Measurements from ENCODE around the gene SPINK6. TPM values are rescaled to one million over a fixed set of nuclear protein-coding genes. Genes with fewer than 3 reads are reported as not detected.

The SPINK6 gene
- total RNA-seq (not detected in 2 replicates), polyA plus RNA-seq (not detected in 2 replicates), polyA minus RNA-seq (not detected in 2 replicates)
- total RNA-seq (2013) = not detected

- H3K4me3 Mint-ChIP-seq = no peak within 1 kb of the TSS
- H3K9me3 Mint-ChIP-seq (ENCODE audit: insufficient read depth) = no peaks in the 10 kb centered on the region
- ChIA-PET CTCF (no interaction called here), POLR2A (no interaction called here)
- TF ChIP-seq CTCF (IDR thresholded peaks at IDR 0.05) (no peak), EZH2 (IDR thresholded peaks at IDR 0.05; ENCODE audit: borderline replicate concordance, insufficient read depth, low read depth, low read length, poor library complexity, severe bottlenecking) (no peak)
- H3K9me3 ChIP-seq (ENCODE audit: control extremely low read depth in 1 of 3, control insufficient read depth in 2 of 3, insufficient read depth in 1 of 3, low read length in 2 of 3) = no peaks in the 10 kb centered on the region
- no peaks in the 10 kb centered on the region for H4K20me1 ChIP-seq (ENCODE audit: control insufficient read depth, insufficient read depth, low read length, poor library complexity, severe bottlenecking)
- H3K27ac ChIP-seq (ENCODE audit: low read length in 2 of 2) = no peak within 1 kb of the TSS
- H3K79me2 ChIP-seq (ENCODE audit: control insufficient read depth, insufficient read depth, low read length) = no peaks in the 10 kb centered on the region
- H3K4me1 Mint-ChIP-seq = no peaks in the 10 kb centered on the region
- H2AFZ ChIP-seq (ENCODE audit: insufficient read depth, low read depth, low read length, poor library complexity, severe bottlenecking) = no peak within 1 kb of the TSS
- no CpG with 5 or more reads among the region's 2 CpGs for WGBS (ENCODE audit: insufficient coverage)
- no peak within 1 kb of the TSS for H3K4me2 ChIP-seq (replicated peaks; ENCODE audit: low read depth, low read length, poor library complexity, severe bottlenecking)
- H3K27me3 Mint-ChIP-seq = peaks cover 11% of the 10 kb centered on the region
- ATAC-seq (ENCODE audit: low read depth) (no peak), DNase-seq (no peak)
- no peaks in the 10 kb centered on the region for H3K4me1 ChIP-seq (ENCODE audit: control insufficient read depth in 2 of 2, insufficient read depth in 2 of 2, low read length in 2 of 2)
- no peaks in the 10 kb centered on the region for H3K36me3 ChIP-seq (replicated peaks in 1 of 2; ENCODE audit: control extremely low read depth in 1 of 2, control insufficient read depth in 1 of 2, extremely low read depth in 1 of 2, insufficient read depth in 2 of 2, low read length in 1 of 2)
- no peak within 1 kb of the TSS for H3K4me3 ChIP-seq (ENCODE audit: control extremely low read depth in 1 of 5, extremely low read depth in 1 of 5, insufficient read depth in 1 of 5, low read depth in 2 of 5, low read length in 4 of 5)
- no peak within 1 kb of the TSS for H3K9ac ChIP-seq (ENCODE audit: low read length)
- H3K27me3 ChIP-seq (replicated peaks in 1 of 4; ENCODE audit: control extremely low read depth in 1 of 4, control insufficient read depth in 3 of 4, insufficient read depth in 4 of 4, low read length in 3 of 4) = no peaks in the 10 kb centered on the region
- intact Hi-C loops (cut with micrococcal nuclease) = no loop called here
- no peak within 1 kb of the TSS for H3K27ac Mint-ChIP-seq
Measured at GRCh38 chr5:148202531-148203203, at the start of gene SPINK6. SPINK6 (plus strand) TSS chr5:148203042; CDS start chr5:148203097, 55 bp downstream.

- Histone ChIP-seq H3K27me3 (replicated peaks in 1 of 4; ENCODE audit: control extremely low read depth in 1 of 4, control insufficient read depth in 3 of 4, insufficient read depth in 4 of 4, low read length in 3 of 4) (no peaks in the 10 kb centered on the region), H3K79me2 (ENCODE audit: control insufficient read depth, insufficient read depth, low read length) (no peaks in the 10 kb centered on the region), H3K4me3 (ENCODE audit: control extremely low read depth in 1 of 5, extremely low read depth in 1 of 5, insufficient read depth in 1 of 5, low read depth in 2 of 5, low read length in 4 of 5) (no peak overlapping the region), H2AFZ (ENCODE audit: insufficient read depth, low read depth, low read length, poor library complexity, severe bottlenecking) (no peak overlapping the region), H3K9ac (ENCODE audit: low read length) (no peak overlapping the region), H3K36me3 (replicated peaks in 1 of 2; ENCODE audit: control extremely low read depth in 1 of 2, control insufficient read depth in 1 of 2, extremely low read depth in 1 of 2, insufficient read depth in 2 of 2, low read length in 1 of 2) (no peaks in the 10 kb centered on the region), H3K4me1 (ENCODE audit: control insufficient read depth in 2 of 2, insufficient read depth in 2 of 2, low read length in 2 of 2) (no peaks in the 10 kb centered on the region), H3K27ac (ENCODE audit: low read length in 2 of 2) (no peak overlapping the region), H3K9me3 (ENCODE audit: control extremely low read depth in 1 of 3, control insufficient read depth in 2 of 3, insufficient read depth in 1 of 3, low read length in 2 of 3) (no peaks in the 10 kb centered on the region), H3K4me2 (replicated peaks; ENCODE audit: low read depth, low read length, poor library complexity, severe bottlenecking) (no peak overlapping the region), H4K20me1 (ENCODE audit: control insufficient read depth, insufficient read depth, low read length, poor library complexity, severe bottlenecking) (no peaks in the 10 kb centered on the region)
- Mint-ChIP-seq H3K4me1 (no peaks in the 10 kb centered on the region), H3K4me3 (no peak overlapping the region), H3K27ac (no peak overlapping the region), H3K9me3 (ENCODE audit: insufficient read depth) (peaks cover 5% of the 10 kb centered on the region), H3K27me3 (peaks cover 3% of the 10 kb centered on the region)
- no peak for TF ChIP-seq CTCF (IDR thresholded peaks at IDR 0.05)
- TF ChIP-seq EZH2 (IDR thresholded peaks at IDR 0.05; ENCODE audit: borderline replicate concordance, insufficient read depth, low read depth, low read length, poor library complexity, severe bottlenecking) = no peak
- intact Hi-C loops (cut with micrococcal nuclease) = no loop called here
- DNase-seq = no peak
- POLR2A ChIA-PET = no interaction called here
- no peak for ATAC-seq (ENCODE audit: low read depth)
- CTCF ChIA-PET = no interaction called here
- 89% methylated on average over 1 of the region's 1 CpG for WGBS (ENCODE audit: insufficient coverage)
Measured at GRCh38 chr5:148156609-148157008, 46.2 kb upstream of the SPINK6 start.
